ENCODE data around the gene NPRL2. TPM values are rescaled to one million over a fixed set of nuclear protein-coding genes. Genes with fewer than 3 reads are reported as not detected.
"Not testable (repeated sequence)": the region's sequence is repeated elsewhere in the genome, so short reads cannot be mapped to it uniquely, and the experiment has no call there.

NPRL2 gene
- polyA plus RNA-seq, 1 donor from 2014 or later = 30.4 TPM

- H3K4me3 Mint-ChIP-seq = peak overlapping the region; percentile 84 to 96 (median 92)
These were observed 29.1 kb downstream of the NPRL2 start for GRCh38 chr3:50321336-50322114.

GRCh38 chr3:50320853-50321335 is 29.7 kb downstream of the NPRL2 start:
- H3K36me3 Mint-ChIP-seq = peaks cover 2% of the 10 kb centered on the region
- peak overlapping the region; percentile 33 to 88 (median 82) for H3K27ac Mint-ChIP-seq
- no peaks in the 10 kb centered on the region for H3K27me3 Mint-ChIP-seq
- H3K4me3 Mint-ChIP-seq = peak overlapping the region; percentile 89 to 98 (median 93)
- peaks cover 25 to 41% (median 28%) of the 10 kb centered on the region in 3 donors for H3K4me1 Mint-ChIP-seq
- H3K9me3 Mint-ChIP-seq = no peaks in the 10 kb centered on the region

More at GRCh38 chr3:50321336-50322114, 29.1 kb downstream of the NPRL2 start:
- Mint-ChIP-seq H3K4me1 (peaks cover 21 to 37% (median 26%) of the 10 kb centered on the region in 3 donors), H3K36me3 (no peaks in the 10 kb centered on the region), H3K9me3 (no peaks in the 10 kb centered on the region), H3K27me3 (no peaks in the 10 kb centered on the region), H3K27ac (peak overlapping the region; percentile 89 to 96 (median 95))

GRCh38 chr3:50319894-50320625 is 30.5 kb downstream of the NPRL2 start:
- peaks cover 25 to 41% (median 28%) of the 10 kb centered on the region in 3 donors for H3K4me1 Mint-ChIP-seq
- H3K9me3 Mint-ChIP-seq = no peaks in the 10 kb centered on the region
- H3K36me3 Mint-ChIP-seq = peaks cover 2% of the 10 kb centered on the region
- no peaks in the 10 kb centered on the region for H3K27me3 Mint-ChIP-seq
- peak overlapping the region; percentile 89 to 98 (median 93) for H3K4me3 Mint-ChIP-seq
- peak overlapping the region; percentile 33 to 88 (median 82) for H3K27ac Mint-ChIP-seq

GRCh38 chr3:50319181-50319893 is 31.2 kb downstream of the NPRL2 start:
- Mint-ChIP-seq H3K4me3 (peak overlapping the region in 2 of 4 donors; percentile 48 to 92), H3K36me3 (peaks cover 2% of the 10 kb centered on the region), H3K9me3 (no peaks in the 10 kb centered on the region), H3K27ac (peak overlapping the region in 1 of 3 donors; percentile 82), H3K27me3 (no peaks in the 10 kb centered on the region), H3K4me1 (peaks cover 24 to 35% (median 25%) of the 10 kb centered on the region in 3 donors)

DNA sequence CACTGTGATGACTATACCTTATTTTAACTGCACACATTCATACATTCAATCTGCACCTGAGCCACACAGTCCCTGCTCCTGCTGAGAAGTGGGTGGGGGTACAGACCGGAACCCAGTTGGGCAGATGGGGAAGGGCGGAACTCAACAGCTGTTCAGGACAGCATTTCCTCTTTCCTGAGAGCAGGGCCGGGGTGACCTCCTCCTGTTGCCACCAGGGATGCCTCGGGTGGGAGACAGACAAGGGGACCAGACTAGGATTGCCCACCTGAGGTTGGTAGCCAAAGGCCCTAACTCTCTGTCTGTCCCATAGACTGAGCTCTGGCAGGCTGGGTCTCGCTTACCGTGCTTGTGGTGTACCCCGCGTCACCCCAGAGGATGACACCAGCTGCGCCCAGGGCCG is 32.0 kb downstream of the NPRL2 start:
- Mint-ChIP-seq H3K36me3 (peaks cover 2% of the 10 kb centered on the region), H3K27me3 (no peaks in the 10 kb centered on the region), H3K9me3 (no peaks in the 10 kb centered on the region), H3K4me1 (peaks cover 24 to 39% (median 25%) of the 10 kb centered on the region in 3 donors), H3K27ac (peak overlapping the region in 2 of 3 donors; percentile 73 to 82), H3K4me3 (peak overlapping the region in 3 of 4 donors; percentile 52 to 92 (median 78))

GRCh38 chr3:50318163-50318562 is 32.4 kb downstream of the NPRL2 start:
- Mint-ChIP-seq H3K9me3 (no peaks in the 10 kb centered on the region), H3K4me1 (peaks cover 24 to 39% (median 25%) of the 10 kb centered on the region in 3 donors), H3K36me3 (peaks cover 2% of the 10 kb centered on the region), H3K27ac (peak overlapping the region in 1 of 3 donors; percentile 82), H3K4me3 (peak overlapping the region in 2 of 4 donors; percentile 78 to 92), H3K27me3 (no peaks in the 10 kb centered on the region)

DNA sequence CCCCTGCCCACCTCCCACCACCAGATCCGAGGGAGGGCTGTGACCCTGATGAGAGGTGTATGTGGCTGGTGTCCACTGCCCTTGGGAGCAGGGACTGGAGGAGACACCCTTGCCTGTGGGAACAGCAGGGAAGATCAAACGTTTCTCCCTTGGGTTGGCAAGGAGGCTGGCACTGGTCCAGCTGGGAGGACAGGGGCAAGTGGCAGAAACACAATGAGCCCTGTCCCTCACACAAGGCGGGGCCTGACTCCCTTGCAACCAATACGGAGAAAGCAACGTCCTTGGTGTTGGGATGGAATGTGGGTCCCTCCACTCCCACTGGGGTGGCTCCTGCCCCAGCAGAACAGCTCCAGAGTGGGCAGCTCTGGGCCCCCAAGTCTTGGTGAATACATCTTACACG is 33.3 kb downstream of the NPRL2 start:
- peaks cover 2% of the 10 kb centered on the region for H3K36me3 Mint-ChIP-seq
- H3K9me3 Mint-ChIP-seq = no peaks in the 10 kb centered on the region
- peaks cover 21 to 39% (median 24%) of the 10 kb centered on the region in 3 donors for H3K4me1 Mint-ChIP-seq
- peak overlapping the region in 1 of 3 donors; percentile 78 for H3K27ac Mint-ChIP-seq
- H3K27me3 Mint-ChIP-seq = no peaks in the 10 kb centered on the region
- peak overlapping the region in 1 of 4 donors; percentile 82 for H3K4me3 Mint-ChIP-seq

GRCh38 chr3:50316657-50317242 is 33.8 kb downstream of the NPRL2 start:
- H3K27ac Mint-ChIP-seq = peak overlapping the region; percentile 65 to 78 (median 68)
- H3K36me3 Mint-ChIP-seq = peaks cover 2% of the 10 kb centered on the region
- peak overlapping the region; percentile 45 to 86 (median 79) for H3K4me3 Mint-ChIP-seq
- peaks cover 20 to 39% (median 24%) of the 10 kb centered on the region in 3 donors for H3K4me1 Mint-ChIP-seq
- H3K27me3 Mint-ChIP-seq = no peaks in the 10 kb centered on the region
- H3K9me3 Mint-ChIP-seq = no peaks in the 10 kb centered on the region

- H3K4me3 Mint-ChIP-seq = no peak overlapping the region
- peaks cover 14 to 31% (median 18%) of the 10 kb centered on the region in 3 donors for H3K4me1 Mint-ChIP-seq
- H3K36me3 Mint-ChIP-seq = peaks cover 2% of the 10 kb centered on the region
- no peaks in the 10 kb centered on the region for H3K9me3 Mint-ChIP-seq
- H3K27me3 Mint-ChIP-seq = no peaks in the 10 kb centered on the region
- H3K27ac Mint-ChIP-seq = no peak overlapping the region
These were observed 35.8 kb downstream of the NPRL2 start for GRCh38 chr3:50314816-50315215.

GRCh38 chr3:50314342-50314741 is 36.2 kb downstream of the NPRL2 start:
- no peak overlapping the region for H3K4me3 Mint-ChIP-seq
- peaks cover 2% of the 10 kb centered on the region for H3K36me3 Mint-ChIP-seq
- H3K4me1 Mint-ChIP-seq = peaks cover 12 to 28% (median 16%) of the 10 kb centered on the region in 3 donors
- H3K27ac Mint-ChIP-seq = peak overlapping the region in 1 of 3 donors; percentile 26
- H3K27me3 Mint-ChIP-seq = no peaks in the 10 kb centered on the region
- no peaks in the 10 kb centered on the region for H3K9me3 Mint-ChIP-seq

DNA sequence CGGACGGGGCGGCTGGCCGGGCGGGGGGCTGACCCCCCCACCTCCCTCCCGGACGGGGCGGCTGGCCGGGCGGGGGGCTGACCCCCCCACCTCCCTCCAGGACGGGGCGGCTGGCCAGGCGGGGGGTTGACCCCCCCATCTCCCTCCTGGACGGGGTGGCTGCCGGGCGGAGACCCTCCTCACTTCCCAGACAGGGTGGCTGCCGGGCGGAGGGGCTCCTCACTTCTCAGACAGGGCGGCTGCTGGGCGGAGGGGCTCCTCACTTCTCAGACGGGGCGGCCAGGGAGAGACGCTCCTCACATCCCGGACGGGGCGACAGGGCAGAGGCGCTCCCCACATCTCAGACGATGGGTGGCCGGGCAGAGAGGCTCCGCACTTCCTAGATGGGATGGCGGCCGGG is 38.5 kb downstream of the NPRL2 start:
- H3K4me3 Mint-ChIP-seq, H3K9me3 Mint-ChIP-seq, H3K36me3 Mint-ChIP-seq, H3K27ac Mint-ChIP-seq, H3K27me3 Mint-ChIP-seq: not testable (repeated sequence)
- H3K4me1 Mint-ChIP-seq = peaks cover 9 to 14% (median 10%) of the 10 kb centered on the region in 3 donors

- no peaks in the 10 kb centered on the region for H3K27me3 Mint-ChIP-seq
- H3K4me1 Mint-ChIP-seq = peaks cover 7 to 13% (median 9%) of the 10 kb centered on the region in 3 donors
- peak overlapping the region in 1 of 3 donors; percentile 46 for H3K27ac Mint-ChIP-seq
- no peaks in the 10 kb centered on the region for H3K9me3 Mint-ChIP-seq
- peak overlapping the region in 1 of 4 donors; percentile 50 for H3K4me3 Mint-ChIP-seq
- H3K36me3 Mint-ChIP-seq = no peaks in the 10 kb centered on the region
These were observed 46.0 kb downstream of the NPRL2 start for GRCh38 chr3:50304601-50305000.

- H3K4me3 Mint-ChIP-seq = peak within 1 kb of the TSS in 1 of 4 donors; percentile 50
- H3K27ac Mint-ChIP-seq = no peak within 1 kb of the TSS
- H3K9me3 Mint-ChIP-seq = no peaks in the 10 kb centered on the region
- H3K36me3 Mint-ChIP-seq = no peaks in the 10 kb centered on the region
- H3K4me1 Mint-ChIP-seq = peaks cover 8 to 16% (median 12%) of the 10 kb centered on the region in 3 donors
- no peaks in the 10 kb centered on the region for H3K27me3 Mint-ChIP-seq
These were observed 47.4 kb downstream of the NPRL2 start, which contains the start of gene HYAL1 for GRCh38 chr3:50303013-50303815. HYAL1 (minus strand) TSS chr3:50303574; CDS start chr3:50302956, 618 bp downstream.
